NOMO-1 treated with dmso at 0.1 percent for 144 hours (cell line): Measurements from ENCODE around the gene YAE1.
"Not testable (repeated sequence)": the region's sequence is repeated elsewhere in the genome, so short reads cannot be mapped to it uniquely, and the experiment has no call there.

ENCODE experiments used
- DNase-seq: peaks from one replicate; lab custom pipeline; 2025; ENCODE audit not compliant: unreplicated experiment; lab: John Stamatoyannopoulos, UW

The YAE1 gene, protein sequence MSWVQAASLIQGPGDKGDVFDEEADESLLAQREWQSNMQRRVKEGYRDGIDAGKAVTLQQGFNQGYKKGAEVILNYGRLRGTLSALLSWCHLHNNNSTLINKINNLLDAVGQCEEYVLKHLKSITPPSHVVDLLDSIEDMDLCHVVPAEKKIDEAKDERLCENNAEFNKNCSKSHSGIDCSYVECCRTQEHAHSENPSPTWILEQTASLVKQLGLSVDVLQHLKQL

DNA sequence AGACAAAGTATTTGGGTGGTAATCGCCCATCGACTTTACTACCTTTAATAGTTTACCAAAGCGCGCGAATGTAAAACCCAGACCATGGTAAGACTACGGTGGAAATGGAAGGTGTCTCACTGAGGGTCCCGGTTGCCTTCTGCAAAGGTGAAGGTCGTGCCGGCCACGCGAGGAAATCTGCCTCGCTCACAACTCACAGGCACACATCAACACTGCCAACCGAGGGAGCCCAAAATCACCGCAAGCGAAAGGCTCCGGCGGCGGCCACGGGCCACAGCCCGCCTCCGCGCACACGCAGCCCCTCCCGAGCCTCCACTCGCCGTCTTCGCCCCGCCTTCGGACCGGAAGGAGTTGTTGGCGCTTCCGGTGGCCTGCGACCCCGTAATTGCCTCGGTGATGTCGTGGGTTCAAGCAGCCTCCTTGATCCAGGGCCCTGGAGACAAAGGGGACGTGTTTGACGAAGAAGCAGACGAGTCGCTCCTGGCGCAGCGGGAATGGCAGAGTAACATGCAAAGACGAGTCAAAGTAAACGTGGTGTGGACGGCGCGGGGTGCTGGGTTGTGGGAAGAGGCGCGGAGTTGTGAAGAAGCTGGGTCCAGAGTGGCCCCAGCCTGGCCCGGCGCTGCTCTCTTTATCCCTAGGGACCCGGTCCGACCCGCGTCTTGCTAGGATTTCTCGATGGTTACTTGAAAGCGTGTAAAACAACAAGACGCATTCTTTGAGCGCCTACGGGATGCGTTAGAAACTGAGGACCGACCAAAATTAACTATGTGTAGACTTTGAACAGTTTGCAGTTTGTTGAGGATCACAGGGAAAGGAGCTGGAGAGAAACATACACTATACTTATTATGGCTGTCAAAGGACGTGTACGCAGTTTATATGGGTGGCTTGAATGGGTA lies at the start of gene YAE1:
TSS of gene YAE1 (plus strand) at position 382 of the 899 bp plus-strand sequence. CDS start at position 397, 15 bp downstream.
- DNase-seq, result peak; percentile 74

DNA sequence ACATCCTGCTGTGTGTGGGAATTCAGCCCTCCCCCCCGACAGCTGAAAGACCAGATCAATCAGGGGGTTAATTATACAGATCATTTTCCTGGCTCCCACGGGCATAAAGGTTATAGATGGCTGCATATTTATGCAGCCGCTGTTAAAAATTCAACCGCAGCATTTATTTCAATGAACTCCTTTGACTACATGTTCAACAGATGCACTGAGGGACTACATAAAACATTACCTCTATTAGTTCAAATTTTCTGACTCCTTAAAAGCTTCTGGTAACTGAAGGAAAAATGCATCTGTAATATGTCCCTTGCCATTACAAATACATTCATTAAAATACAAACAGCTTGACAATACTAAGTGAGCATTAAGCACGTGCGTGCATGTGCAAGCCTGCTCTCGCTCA lies 49.7 kb upstream of the YAE1 start:
- no peak for DNase-seq

DNA sequence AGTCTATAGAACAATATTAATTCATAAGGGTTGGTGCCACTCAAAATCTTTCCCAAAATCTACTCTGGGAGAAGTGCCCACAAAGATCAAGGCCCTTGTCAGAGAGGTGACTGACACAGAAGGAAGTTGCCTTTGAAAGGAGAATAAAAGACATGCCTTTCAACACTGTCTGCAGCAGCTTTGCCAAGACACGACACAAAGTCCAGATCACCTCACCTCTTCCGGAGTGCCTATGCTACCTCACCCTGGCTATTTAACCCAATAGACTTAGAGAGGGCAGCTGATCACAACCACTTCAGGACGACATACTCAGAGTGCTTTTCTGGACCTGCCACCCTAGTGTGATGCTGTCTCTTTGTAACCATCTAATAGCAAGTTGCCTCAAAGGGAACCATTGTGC lies 49.0 kb upstream of the YAE1 start:
- no peak for DNase-seq

DNA sequence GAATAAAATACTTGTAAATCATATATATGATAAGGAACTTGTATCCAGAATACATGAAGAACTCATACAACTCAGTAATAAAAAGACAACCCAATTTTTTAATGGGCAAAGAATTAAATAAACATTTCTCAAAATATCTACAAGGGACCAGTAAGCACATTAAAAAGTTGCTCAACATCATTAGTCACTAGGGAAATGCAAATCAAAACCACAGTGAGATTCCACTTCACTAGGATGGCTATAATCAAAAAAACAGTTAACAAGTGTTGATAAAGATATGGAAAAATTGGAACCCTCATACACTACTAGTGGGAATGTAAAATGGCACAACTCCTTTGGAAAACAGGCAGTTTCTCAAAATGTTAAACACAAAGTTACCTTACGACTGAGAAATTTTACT lies 40.3 kb upstream of the YAE1 start:
- no peak for DNase-seq

DNA sequence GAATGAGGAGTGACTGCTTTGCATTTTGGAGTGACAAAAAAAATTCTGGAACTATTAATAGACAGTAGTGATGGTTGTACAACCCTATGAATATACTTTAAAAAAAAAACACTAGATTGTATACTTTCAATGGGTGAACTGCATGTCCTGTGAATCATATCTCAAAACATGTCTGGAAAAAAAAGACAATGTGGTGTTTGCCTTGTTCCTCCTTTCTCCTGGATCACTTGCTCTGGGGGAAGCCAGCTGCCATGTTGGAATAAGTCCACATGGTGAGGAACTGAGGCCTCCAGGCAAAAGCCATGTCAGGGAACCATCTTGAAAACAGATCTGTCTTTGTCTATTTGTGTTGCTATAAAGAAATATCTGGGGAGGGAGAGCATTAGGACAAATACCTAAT lies 39.5 kb upstream of the YAE1 start:
- no peak for DNase-seq

DNA sequence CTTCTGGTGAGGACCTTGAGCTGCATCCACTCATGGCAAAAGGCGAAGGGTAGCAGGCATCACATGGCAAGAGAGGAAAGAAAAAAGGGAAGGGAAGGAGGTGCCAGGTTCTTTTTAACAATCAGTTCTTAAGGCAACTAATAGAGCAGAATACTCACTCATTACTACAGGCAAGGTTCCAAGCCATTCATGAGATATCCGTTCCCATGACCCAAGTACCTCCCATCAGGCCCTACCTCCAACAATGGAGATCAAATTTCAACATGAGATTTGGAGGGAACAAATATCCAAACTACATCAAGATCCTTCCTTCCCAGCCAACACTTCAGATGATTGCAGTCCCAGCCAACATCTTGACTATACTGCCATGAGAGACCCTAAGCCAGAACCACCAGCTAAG lies 38.9 kb upstream of the YAE1 start:
- no peak for DNase-seq

DNA sequence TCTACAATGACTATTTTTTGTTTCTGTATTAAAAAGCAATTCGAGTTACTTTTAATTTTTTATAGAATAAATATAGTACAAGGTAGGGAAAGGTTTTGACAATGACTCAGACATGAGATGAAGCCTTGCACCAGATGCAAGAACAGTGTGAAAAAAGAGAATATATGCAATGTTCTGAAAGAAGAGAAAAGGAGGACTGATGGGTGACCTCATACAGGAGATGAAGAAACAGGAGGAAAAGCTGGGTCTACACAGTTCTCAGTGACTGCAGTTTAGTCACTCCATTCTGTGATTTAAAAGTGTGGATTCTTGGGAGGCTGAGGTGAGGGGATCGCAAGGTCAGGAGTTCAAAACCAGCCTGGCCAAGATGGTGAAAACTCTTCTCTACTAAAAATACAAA lies 38.3 kb upstream of the YAE1 start:
- no peak for DNase-seq

DNA sequence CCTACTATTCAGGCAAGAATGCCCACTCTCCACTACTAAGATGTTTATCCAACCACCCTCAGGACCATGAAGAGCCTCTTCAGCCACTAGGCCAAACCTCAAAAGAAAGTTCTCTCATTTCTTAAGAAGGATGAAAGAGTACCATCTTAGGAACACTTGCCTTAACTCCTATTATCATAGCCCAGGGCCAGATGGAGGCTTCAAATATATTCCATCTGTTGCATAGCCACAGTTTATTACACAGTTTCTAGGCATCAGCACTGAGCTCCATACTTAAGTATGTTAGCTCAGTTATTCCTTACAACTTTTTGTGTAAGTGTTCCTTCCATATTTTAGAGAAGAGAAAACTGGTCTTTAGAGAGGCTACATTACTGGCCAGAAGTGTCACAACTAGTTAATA lies 37.4 kb upstream of the YAE1 start:
- DNase-seq, result no peak

DNA sequence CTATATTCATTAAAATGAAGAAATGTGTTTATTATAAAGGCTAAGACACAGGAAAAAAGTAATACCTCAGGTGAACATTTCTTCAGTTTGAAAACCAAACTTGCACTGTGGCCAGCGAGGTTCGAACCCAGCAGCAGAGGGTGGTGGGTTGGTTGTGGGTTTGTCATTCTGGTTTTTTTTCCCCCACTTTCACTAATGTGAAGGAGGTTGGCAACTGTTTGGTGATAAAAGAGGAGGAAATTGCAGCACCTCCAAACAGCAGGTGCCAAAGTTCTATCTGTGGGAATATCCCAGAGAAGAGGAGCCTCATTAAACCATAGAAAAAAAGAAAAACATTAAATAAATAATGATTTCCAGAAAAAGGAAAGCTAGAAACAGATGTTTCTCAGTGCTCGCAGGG lies 36.6 kb upstream of the YAE1 start:
- no peak for DNase-seq

DNA sequence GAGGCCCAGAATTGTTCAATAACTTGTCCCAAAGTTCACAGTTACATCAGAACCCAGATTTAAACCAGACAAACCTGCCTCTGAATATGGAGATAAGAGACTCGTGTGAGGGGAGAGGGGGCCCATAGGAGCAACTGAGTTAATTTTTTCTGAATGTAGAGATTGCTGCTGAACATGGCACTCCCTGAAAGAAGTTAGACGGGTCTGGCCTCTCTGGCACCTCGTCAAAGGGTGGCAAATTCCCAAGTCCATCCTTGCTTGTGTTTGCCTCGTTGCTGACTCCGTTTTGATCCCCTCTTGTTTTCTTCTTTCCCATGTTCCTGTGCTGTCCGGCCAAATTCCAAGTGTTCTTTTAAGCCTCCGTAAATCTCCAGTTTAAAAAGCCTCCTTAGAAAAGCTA lies 35.2 kb upstream of the YAE1 start:
- no peak for DNase-seq

DNA sequence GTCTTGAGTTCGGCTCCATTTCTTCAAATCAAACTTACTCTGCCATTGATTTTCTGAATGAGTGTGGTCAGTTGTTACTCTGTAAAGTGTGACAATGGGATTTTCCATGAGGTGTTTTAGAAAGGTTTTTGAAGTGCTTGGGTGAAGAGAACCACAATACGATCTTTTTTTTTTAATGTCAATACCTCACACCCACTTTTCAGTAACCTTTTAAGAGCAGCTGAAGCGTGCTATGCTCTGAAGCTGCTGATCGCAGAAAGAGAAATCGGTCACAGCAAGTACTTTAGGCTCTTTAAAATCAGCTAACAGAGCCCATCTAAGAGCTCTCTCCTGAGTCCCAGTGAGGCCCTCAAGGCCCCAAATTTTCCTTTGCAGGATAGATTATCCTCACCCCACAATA lies 34.4 kb upstream of the YAE1 start:
- no peak for DNase-seq

DNA sequence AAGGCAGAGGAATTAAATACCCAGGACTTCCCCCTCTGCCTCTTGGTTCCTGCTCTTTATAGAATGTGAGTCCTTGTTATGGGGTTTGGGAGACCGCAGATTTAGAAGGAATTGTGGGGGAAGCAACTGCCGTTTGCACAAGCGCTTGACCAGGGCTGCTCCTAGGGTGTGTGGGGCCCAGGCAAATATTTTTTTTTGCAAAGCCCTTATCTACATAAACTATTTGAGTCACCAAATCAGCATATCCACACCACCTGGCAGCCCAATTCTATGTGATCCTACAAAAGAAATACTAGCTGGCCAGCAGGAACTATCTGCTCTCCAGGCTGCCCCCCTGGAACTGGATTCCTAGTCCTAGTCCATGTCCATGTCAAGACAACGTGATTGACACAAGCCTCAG lies 33.4 kb upstream of the YAE1 start:
- no peak for DNase-seq

DNA sequence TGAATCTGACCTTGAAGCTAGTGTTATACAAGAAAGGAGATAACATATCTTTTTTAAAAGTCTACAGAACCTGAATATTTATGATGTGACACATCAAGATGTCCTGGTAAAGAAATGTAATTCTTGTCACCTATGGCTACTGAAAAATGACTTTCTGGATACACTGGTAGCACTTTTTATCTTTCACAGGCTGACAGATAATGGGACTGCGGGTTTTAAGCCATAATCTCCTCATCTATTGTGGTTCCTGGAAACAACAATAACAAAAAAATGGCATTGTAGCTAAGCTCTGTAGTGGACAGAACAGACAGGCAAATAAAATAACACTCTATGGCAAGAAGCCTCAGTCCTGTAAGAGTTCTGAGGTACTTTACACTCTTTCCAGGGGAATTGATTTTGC lies 31.6 kb upstream of the YAE1 start:
- no peak for DNase-seq

DNA sequence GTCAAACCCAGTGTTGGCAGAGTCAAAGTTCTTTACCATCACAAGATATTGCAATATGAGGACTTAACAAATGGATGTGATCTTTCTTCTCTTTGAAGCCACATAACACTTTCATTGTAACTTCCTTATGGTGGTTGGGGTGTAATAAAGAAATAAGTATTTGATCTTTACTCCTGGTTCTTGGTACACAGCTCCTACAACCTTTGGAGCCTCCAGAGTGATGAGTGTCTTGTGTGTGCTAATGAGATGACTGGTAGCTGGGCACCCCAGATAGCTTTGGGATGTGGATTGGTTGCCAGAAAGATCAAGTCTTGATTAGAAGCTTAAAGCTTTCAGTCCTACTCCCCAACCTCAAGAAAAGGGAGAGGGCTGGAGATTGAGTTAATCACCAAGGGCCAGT lies 31.1 kb upstream of the YAE1 start:
- DNase-seq, result no peak

DNA sequence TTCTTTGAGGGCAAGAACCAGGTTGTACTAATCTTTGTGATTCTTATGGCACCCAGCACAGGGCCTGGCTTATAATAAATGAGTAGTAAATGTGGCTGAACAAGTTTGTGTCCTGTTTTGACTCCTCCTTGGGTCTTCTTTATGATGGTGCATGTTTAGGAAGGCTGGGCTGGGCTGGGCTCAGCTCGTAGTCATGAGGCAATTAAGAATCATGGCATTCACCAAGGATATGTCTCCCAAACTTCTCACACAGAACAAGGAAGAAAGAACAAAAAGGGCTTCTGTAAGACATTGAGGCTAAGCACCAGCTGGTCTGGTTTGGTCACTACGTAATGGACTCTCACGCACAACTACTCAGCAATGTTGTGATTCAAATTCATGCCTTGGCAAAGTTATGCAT lies 30.5 kb upstream of the YAE1 start:
- DNase-seq, result no peak

DNA sequence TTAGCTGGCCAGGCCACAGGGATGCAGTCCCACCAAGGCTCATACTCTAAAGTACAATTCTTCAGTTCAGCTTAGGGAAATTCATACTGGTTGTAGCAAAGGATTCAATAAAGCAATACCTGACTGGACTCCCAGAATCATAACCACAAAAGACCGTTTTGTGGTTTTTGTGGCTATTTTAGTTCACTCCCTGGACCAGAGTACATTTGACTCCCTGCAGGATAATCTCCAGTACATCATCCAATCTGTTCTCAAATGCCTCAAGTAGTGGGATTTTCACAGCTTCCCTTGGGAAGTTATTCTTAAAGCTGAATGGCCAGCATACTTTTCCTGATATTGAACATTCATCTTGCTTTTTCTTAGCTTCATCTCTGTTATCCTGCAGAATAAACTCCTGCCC lies 29.3 kb upstream of the YAE1 start:
- DNase-seq, result no peak

DNA sequence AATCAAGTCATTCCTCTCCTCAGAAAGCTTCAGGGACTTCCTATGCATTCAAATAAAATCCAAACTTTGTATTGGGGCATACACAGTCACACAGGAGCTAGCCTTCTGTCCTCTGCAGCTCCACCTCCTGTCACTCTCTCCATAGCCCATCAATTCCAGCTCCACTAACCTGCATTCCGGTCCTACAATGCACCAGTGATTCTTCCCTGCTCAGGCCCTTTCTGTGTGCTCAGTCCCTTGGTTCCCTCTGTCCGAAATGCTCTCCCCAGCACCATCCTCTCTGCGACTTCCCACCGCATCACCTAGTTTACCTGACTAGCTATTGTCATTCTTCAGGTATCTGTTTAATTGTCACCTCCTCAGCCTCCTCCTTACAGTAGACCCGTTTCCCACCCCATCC lies 26.4 kb upstream of the YAE1 start:
- DNase-seq, result no peak

DNA sequence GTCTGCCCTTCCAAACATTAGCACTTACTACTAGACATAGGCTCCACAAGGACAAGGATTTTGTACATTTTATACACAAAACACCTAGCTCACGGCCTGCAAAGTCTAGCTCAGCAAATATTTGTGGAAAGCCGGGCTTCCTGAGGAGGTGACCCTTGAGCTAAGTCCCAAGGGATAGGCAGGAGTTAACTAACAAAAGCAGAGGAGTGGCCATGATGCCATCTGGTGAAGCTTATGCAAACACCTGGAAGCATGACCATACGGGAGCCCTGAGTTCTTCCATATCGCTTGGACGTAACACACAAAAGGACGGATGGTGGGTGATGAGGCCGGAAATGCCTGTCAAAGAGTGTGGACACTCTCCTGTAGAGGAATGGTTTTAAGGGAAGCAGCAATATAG lies 25.9 kb upstream of the YAE1 start:
- no peak for DNase-seq

DNA sequence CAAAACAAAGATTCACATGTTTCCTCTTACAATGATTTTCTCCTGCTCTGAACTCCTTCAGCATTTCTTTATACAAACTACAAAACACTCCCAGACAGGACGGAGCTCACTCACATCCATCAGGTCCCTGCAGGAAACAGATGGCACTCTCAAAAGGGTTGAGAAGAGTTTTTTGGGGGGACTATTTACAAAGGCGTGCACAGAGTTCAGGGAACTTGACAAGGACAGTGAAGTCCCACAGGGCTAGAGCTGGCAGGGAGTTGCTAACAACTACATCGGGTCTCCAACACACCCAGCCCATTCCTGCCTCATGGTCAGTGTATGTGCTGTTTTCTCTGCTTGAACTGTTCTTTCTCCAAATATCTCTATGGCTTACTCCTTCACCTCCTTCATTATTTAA lies 24.7 kb upstream of the YAE1 start:
- DNase-seq, result no peak

DNA sequence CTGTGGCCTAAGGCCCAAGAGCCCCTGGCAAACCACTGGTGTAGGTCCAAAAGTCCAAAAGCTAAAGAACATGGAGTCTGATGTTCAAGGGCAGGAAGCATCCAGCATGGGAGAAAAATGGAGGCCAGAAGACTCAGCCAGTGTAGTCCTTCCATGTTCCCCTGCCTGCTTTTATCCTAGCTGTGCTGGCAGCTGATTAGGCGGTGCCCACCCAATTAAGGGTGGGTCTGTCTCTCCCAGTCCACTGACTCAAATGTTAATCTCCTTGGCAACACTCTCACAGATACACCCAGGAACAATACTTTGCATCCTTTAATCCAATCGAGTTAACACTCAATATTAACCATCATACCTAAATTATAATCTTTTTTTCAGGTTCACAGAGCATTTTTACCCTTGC lies 21.4 kb upstream of the YAE1 start:
- DNase-seq, result not testable (repeated sequence)

DNA sequence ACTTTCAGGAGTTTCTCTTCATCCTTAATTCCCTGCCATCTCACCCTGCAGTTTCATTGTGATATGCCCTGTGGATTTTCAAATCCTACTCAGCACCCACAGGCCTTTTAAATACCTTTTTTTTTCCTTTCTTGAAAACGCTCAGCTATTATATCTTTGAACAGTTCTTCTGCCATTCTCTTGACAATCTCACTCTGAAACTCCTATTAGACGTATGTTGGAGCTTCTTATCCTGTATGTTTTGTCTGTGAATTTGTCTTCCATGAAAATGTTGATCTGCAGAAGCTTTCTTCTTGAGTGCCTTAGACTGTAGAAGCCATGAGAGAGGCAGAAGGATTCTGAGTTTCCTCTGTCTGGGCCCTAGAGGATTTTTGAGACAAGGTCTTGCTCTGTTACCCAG lies 18.9 kb upstream of the YAE1 start:
- DNase-seq, result no peak

DNA sequence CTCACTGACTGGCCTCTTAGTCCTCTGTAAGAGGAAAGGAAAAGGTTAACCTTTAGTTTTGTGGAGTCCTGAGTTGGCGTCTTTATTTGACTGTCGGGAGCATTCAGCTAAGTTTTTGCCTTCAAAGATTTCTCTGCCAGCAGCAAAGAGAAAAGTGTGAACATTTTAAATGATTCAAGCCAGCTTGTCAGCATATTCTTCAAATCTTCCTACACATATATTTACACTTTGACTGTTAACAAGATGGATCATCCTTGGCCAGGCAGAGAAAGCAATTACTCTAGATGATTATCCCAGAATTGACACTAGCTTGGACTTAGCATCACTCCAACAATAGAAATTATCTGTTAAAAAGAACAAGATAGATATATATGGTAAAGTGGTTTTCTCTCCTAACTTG lies 15.8 kb upstream of the YAE1 start:
- no peak for DNase-seq

DNA sequence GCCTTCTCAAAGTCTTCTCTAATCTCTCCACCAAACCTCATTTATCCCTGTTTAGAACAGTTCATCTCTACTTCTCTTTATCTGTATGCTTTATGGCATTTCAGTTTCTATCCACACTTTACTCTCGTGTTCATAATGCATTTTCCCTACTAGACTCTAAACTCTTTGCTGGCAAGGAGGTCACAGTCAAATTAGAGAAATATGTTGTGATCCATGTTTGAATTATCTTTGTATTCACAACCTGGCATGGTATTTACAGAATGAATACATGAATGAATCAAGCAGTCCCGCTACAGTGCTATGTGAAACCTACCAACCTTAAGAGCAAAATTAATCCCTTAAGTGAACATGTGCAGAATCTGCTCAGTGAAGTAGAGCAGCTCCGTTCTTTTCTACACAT lies 12.8 kb upstream of the YAE1 start:
- DNase-seq, result no peak
